ENCODE results near the gene ZNF358.

ZNF358 gene

DNA sequence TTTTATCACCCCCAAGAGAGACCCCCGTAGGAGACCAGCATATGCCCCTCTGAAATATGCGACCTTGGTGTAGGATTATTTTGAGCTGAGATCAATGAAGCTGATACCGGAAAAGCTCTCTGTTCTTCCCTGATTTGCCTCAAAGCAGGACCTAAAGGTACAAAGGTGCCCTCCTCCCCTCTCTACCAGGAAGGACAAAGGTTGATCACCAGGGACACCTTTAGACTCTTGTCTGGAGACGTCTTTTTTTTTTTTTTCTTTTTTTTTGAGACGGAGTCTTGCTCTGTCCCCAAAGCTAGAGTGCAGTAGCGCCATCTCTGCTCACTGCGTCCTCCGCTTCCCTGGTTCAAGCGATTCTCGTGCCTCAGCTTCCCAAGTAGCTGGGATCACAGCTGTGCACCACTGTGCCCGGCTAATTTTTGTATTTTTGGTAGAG is 26.3 kb upstream of the ZNF358 start:
- no peak for DNase-seq

DNA sequence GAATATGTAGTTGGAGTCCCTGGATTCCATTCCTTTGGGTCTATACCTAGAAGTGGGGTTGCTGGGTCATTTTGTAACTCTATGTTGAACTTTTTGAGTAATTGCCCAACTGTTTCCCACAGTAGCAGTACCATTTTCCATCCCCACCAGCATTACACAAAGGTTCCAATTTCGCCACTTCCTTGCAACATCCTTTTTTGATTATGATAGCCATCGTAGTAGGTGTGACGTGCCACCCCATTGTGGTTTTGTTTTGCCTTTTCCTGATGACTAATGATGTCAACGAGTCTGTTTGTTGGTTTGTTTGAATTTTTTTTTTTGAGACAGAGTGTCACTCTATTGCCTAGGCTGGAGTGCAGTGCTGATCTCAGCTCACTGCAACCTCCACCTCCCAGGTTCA is 23.8 kb upstream of the ZNF358 start:
- no peak for DNase-seq

DNA sequence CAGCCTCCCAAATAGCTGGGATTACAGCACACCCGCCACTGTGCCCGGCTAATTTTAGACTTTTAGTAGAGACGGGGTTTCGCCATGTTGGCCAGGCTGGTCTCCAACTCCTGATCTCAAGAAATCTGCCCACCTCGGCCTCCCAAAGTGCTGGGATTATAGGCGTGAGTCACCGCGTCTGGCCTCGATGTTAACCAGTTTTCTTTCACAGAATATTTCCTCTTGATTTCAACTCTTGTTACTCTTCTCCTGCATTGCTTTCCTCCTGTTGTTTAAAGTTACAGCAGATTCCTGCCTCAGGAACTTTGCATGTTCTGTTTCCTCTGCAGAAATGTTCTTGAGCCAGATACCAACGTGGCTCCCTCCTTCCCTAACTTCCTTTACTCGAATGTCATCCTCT is 23.3 kb upstream of the ZNF358 start:
- DNase-seq, result no peak

DNA sequence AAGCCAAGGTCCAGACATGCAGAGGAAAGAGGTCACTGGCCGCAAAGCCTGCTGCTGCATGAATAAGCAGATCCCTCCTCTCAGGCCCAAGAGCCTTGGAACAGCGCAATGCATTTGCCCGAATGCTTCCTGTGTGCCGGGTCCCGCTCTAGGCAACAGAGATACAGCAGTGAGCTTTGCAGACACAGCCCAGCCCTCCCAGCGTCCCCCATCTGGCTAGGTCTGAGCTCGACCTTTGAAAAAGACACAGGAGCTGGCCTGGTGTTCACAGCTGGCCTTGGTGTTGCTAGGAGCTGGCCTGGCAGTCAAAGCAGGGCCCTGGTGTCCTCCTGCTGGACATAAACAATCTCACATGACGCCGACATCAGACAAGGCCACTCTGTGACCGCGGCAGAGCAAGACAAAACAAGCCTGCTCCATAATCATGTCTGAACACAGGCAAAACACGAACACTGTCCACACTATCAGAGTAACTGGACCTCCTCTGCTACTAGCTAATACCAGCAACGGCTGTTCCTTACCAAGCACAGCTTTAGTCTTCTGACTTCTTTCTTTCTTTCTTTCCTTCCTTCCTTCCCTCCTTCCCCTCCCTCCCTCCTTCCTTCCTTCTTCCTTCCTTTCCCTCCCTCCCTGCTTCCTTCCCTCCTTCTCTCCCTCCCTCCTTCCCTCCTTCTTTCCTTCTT is 21.3 kb upstream of the ZNF358 start:
- no peak for DNase-seq

DNA sequence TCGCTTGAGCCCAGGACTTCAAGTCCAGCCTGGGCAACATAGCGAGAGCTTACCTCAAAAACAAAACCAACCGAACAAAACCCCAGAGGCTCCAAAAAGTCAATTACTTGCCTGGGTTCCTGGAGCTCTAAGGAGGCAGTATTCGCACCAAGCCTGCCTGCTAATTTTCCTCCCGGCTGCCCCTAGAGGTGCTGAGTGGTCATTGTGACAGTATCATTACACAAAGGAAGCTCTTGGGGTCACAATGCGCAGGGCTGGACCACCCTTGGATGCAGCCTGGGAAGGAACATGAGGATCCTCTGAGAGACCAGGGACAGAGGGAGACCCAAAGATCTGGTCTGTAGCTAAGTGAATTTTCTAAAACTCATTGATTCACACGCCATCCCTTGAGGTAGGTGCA is 18.6 kb upstream of the ZNF358 start:
- DNase-seq, result no peak

DNA sequence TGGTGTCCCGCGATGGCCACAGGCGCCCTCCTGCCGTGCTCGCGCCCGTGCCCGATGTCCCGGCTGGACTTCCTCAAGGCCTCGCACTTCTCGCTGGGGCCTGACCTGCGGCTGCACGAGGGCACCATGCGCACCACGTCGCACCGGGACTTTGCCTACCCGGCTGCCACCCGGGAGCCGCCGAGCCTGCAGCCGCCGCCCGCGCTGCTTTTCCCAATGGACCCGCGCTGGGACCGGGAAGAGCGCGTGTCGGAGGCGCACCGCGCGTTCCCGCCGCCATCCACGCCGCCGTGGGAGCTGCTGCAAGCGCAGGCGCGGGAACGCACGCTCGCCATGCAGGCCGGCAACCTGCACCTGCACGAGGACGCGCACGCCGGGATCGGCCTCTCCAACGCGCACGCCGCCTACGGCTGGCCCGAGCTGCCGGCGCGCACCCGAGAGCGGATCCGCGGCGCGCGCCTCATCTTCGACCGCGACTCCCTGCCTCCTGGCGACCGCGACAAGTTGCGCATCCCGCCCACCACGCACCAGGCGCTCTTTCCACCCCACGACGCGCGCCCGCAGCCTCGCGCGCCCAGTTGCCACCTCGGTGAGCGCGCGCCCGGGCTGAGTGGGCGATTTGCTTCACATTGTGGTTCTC is 15.0 kb upstream of the ZNF358 start:
- no peak for DNase-seq

DNA sequence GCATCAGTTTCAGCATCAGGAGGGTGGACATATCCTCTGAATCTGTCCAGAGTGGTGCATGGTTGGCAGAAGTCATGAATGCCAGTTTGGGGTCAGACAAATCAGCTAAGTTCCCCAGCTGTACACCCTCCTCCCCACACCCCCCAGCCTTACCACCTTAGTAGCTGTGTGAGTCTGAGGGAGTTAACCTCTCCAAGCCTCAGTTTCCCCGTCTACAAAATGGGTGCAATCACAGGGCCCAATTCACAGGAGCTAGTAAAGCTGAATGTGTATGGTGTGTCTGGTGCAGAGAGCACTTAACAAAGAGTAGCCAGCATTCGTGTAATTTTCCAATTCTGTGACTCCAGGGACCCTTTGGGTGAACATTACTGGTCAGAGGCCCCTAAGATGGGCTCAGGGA is 13.4 kb upstream of the ZNF358 start:
- no peak for DNase-seq

DNA sequence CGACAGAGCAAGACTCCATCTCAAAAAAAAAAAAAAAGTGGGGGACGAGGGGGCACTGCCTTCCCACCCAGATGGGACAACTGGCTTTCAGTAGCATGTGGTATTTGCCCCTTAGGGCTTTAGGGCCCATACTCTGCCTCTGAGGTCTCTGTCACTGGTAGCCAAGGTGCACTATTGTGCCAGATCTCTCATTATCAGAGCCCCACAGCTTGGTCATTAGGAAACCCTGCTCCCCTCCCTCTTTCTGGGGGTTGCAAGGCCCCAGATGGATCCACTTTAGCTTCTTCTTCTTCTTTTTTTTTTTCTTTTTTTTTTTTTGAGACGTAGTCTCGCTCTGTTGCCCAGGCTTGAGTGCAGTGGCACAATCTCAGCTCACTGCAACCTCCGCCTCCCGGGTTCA is 11.2 kb upstream of the ZNF358 start:
- no peak for DNase-seq

DNA sequence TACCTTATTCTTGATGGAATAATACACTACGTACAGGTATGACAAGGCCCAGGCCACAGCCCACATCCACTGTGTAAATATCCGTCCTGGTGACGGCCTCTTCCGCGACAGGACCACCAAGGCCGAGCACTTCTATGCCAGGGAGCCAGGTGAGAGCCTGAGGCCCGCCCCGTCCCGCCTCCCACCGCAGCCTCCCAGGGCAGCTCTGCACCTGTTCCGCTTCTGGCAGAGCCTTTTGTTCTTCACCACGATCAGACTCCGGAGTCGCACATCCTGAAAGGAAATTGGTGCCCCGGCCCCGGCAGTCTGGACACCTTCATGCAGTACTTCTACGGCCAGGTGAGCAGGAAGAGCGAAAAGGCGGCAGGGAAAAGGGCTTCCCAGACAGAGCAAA is 10.6 kb upstream of the ZNF358 start:
- no peak for DNase-seq

DNA sequence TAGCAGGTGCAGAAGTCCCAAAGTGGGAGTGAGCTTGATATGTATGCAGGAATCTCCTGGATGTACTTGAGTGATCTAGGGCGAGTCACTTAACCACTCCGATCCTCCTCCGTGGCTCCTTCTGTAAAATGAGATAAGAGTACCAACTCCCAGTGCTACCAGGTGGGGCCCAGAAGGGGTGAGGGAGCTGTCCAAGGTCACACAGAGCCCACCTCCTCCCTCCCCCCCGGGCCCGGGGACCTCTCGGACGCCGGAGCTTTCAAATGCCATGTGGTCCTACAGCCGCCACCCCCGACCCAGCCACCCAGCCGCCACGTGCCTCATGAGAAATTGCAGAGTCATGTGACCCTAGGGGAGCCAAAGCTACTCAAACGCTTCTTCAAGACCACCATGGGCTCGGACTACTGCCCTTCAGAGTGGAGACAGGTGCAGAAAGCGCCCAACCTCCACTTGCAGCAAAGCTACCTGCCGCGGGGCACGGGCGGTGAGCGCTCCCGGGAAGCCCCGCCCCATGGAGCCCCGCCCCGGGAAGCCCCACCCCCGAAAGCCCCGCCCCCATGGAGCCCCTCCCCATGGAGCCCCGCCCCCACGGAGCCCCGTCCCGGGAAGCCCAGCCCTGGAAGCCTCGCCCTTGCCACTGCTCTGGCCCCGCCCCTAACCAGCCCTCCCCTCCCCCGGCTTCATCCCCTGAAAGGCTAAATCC is 10.1 kb upstream of the ZNF358 start:
- no peak for DNase-seq

DNA sequence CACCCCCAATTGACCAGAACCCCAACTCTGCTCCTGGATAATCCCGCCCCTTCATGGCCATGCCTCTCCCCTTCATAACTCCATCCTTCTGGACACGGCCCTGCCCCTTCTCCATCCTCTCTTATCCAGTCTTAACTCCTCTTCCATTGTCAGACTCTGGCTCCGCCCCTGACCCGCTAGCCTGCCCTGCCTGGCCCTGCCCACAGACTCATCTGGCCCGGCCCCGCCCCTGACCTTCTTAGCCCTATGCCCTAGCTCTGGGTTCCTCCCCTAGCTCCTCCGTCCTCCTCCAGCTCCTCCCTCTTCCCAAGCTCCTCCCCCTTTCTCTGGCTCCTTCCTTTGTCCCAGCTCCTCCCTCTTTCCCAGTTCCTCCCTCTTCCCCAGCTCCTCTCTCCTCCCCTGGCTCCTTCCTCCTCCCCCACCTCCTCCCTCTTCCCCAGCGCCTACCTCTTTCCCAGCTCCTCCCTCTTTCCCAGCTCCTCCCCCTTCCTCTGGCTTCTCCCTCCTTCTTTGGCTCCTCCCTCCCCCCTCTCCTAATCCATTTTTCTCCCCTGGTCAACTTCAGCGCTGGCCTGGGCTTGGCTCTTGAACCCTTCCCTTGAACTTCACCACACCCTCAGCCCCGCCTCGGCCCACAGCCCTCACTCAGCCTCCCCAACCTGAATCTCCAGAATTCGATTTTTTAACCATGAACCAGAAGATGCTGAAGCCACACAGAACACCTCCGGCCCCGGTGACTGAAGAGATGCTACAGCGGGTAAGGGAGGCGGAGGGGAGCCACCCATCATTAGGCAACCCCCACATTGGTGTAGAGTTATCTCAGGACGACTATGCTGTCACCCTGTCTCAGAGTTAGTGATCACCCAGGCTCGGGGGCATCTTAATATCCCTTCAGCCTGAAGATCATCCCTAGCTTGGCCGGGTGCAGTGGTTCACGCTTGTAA is 9.2 kb upstream of the ZNF358 start:
- peak; percentile 89 for DNase-seq

DNA sequence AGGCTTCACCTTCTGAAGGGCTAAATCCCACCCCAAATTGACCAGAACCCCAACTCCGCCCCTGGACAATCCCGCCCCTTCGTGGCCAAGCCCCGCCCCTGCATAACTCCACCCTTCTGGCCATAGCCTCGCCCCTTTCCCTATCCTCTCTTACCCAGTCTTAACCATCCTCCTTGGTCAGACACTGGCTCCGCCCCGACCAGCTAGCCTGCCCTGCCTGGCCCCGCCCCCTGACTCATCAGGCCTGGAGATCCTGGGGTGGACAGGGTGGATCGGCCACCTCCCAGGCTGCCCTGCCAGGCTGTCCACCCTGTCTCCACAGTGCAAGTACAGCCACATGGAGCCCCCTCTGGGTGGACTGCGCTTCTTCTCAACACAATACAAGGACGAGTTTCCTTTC is 8.0 kb upstream of the ZNF358 start:
- DNase-seq, result peak; percentile 85

DNA sequence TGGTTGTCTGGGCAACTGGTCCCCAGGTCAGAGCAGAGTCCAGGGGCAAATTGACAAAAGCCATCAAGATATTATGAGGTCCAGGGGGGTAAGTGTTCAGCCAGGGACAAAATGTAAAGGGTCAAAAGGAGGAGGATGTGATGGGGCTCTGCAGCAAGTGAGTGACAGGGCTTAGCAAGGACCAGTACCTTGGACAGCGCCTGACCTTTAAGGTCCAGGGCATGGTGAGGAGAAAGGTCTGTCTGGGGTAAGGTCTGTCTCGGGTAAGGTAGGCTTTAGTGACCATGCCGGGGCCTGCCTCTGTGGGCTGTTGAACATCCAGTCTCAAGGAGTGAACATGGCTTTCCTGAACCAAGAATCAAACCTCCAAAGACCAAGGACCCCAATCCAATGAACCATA is 6.3 kb upstream of the ZNF358 start:
- no peak for DNase-seq

DNA sequence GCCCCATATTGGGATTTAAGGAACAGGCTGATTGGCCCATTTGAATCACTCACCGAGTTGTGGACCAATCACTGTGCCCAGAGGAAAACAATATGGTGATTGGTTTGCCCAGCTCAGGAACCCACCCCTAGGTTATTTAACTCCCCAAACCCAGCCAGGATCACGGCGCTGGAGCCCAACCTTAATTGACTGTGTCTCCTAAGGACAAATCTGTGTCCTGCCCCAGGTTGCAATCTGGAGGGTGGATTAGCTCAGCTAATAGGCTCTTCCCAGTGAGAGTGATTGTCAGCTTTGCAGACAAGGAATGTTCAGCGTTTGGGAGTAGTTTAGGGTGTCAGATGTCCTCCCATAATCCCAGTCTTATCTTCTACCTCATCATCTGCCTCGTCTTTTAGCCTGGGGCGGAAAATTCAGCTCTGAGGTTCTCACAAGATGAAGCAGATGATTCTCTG is 3.5 kb upstream of the ZNF358 start:
- DNase-seq, result no peak

DNA sequence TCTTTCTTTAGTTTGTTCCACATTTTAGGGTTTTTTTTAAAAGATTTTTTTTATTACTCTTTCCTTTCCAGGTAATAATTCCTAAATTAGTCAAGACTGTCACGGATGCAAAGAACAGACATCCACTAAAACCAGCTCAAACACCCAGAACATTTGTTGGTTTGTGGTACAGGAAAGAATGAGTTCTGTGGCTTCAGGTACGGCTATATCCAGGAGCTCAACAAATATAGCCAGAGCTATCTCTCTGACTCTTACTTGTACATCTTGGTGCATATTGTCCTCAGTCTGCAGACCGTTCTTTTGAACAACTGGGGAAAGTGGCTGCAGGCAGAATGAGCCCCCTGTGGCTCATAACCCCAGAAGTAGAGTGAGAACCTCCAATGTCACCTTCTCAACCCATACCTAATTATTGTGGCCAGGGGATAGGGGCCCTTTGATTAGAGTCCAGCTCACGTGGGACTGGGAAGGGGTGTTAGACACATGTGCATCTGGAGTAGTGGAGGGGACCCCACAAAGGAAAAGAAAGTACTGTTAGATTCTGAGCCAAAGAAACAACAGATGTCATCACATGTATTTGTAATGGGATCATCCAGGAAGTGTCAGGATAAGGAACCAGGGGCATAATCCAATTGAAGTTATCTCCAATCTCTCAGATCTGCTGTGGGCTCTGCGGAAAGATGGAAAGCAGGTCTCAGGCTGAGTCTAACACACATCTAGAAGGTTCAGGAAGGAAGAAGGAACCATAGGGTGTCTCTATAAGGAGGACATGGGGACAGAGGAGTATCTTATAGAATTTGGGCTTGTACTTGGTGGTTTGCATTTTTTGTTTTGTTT is 1.9 kb upstream of the ZNF358 start:
- DNase-seq, result no peak

DNA sequence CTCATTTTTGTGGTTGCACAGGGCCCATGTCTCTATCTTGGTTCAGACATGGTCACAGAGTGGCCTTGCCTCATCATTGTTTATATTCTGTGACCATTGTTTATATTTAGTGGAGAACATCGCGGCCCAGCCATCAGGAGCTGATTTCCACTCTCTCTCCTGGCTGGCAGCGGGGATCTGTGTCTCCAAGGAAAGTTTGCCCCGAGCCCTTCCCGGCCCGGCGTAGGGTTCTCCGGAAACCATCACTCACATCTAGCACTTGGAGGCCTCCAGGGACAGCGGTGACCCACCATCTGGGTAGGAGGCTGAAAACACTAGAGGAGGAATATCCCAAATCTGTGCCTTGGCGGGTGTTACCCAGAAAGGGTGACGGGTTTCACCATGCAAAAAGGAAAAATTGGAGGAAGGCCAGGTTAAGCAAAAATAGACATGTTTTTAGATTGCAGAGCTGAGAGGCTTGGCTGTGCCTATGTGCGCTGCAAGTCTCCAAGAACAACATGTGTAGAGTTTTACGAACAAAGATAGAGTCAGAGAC is 726 bp upstream of the ZNF358 start:
- no peak for DNase-seq

DNA sequence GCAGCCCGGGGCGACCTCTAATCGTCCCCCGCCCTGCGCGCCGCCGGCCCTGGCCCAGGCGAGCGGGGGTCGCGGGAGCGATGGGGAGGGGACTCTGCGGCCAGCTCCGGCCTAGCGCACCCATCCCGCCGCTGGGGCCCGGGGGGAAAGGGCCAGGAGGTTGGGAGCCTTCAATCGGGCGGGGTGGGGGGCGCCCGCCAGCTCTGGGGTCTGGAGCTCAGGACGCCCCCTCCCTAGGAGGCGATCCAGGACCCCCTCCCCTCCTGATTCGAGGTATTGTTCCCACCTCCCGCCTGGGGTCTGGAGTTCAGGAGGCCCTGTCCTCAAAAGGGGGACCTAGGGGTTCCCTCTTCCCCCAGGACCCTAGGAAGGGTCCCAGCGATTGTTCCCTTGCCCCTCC is 430 bp downstream of the ZNF358 start:
- DNase-seq, result no peak

DNA sequence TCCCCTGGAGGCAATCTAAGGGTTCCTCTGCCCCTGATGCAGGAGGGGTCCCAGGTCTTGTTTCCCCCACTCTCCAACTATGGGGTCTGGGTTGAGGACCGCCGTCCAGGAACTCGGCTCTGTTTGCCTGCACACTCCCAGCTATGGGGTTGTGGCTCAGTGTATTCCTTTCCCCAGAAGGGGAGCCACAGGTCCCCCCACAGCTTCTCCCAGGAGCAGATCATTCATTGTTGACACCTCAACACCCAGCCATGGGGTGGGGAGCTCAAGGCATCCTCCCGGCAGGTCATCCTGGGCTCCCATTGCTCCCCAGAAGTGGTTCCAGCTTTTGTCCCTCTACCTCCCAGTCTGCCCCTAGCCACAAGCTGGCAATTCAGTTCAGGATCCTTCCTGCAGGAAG is 975 bp downstream of the ZNF358 start:
- no peak for DNase-seq

DNA sequence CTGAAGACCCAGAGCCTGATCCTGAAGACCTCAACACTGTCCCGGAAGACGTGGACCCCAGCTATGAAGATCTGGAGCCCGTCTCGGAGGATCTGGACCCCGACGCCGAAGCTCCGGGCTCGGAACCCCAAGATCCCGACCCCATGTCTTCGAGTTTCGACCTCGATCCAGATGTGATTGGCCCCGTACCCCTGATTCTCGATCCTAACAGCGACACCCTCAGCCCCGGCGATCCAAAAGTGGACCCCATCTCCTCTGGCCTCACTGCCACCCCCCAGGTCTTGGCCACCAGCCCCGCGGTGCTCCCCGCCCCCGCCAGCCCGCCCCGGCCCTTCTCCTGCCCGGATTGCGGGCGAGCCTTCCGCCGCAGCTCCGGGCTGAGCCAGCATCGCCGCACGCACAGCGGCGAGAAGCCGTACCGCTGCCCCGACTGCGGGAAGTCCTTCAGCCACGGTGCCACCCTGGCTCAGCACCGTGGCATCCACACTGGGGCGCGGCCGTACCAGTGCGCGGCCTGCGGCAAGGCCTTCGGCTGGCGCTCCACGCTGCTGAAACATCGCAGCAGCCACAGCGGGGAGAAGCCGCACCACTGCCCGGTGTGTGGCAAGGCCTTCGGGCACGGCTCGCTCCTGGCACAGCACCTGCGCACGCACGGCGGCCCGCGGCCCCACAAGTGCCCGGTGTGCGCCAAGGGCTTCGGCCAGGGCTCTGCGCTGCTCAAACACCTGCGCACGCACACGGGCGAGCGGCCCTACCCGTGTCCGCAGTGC is 3.6 kb downstream of the ZNF358 start:
- DNase-seq, result no peak

DNA sequence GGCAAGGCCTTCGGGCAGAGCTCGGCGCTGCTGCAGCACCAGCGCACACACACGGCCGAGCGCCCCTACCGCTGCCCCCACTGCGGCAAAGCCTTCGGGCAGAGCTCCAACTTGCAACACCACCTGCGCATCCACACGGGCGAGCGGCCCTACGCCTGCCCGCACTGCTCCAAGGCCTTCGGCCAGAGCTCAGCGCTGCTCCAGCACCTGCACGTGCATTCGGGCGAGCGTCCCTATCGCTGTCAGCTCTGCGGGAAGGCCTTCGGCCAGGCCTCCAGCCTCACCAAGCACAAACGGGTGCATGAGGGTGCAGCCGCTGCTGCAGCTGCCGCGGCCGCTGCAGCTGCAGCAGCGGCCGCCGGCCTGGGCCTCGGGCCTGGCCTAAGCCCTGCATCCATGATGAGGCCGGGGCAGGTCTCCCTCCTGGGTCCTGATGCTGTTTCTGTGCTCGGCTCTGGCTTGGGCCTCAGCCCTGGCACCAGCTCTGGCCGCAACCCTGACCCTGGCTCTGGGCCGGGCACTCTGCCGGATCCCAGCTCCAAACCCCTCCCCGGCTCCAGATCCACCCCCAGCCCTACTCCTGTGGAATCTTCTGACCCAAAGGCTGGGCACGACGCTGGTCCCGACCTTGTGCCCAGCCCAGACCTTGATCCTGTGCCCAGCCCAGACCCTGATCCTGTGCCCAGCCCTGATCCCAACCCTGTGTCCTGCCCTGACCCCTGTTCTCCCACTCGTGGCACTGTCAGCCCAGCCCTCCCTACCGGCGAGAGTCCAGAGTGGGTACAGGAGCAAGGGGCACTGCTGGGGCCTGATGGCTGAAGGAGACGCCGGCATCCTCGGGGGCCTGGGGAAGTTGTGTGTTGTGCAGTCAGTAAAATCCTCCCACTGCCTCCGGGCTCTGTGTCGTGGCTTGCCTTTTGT is 4.5 kb downstream of the ZNF358 start:
- no peak for DNase-seq

Measured in T1000 (cell line).